ENCODE measurements around the gene COX20. TPM values are rescaled to one million over a fixed set of nuclear protein-coding genes. Genes with fewer than 3 reads are reported as not detected.

COX20 gene
- total and polyA plus RNA-seq, 3 donors from 2014 or later, result 41.6 to 60.6 (median 52.3) TPM

DNA sequence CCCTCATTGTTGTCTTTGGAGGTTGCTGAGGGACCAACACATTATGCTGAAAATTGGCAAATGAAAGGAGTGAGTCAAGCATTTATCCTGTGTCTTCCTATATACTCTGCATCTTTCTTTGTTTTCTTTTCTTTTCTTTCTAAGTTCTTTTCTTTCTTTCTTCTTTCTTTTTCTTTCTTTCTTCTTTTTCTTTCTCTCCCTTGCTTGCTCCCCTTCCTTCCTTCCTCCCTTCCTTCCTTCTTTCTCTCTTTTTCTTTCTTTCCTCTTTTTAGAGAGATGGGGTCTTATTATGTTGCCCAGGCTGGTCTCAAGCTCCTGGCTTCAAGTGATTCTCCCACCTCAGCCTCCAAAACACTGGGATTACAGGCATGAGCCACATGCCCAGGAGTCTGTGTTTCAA, 28.3 kb upstream of the COX20 start:
- no peaks in the 10 kb centered on the region for H3K27me3 ChIP-seq
- DNase-seq, result no peak
- no peak overlapping the region for H3K4me3 ChIP-seq
- no peak overlapping the region for H3K27ac ChIP-seq
- no peaks in the 10 kb centered on the region for H3K36me3 ChIP-seq (ENCODE audit: low read depth, missing control alignments)
- H3K9me3 ChIP-seq, result no peaks in the 10 kb centered on the region
- H3K4me1 ChIP-seq, result no peaks in the 10 kb centered on the region
- TF ChIP-seq CTCF (IDR thresholded peaks at IDR 0.05) (no peak), POLR2A (IDR thresholded peaks at IDR 0.05) (no peak)
- intact Hi-C loops (cut with DNase I; ENCODE audit: low total_unique reads), result no loop called here

- 82 to 91% methylated on average over 22 of the region's 22 CpGs for WGBS, 2 donors
- intact Hi-C loops (cut with DNase I; ENCODE audit: low total_unique reads), result no loop called here
- TF ChIP-seq CTCF (IDR thresholded peaks at IDR 0.05) (no peak), POLR2A (IDR thresholded peaks at IDR 0.05) (no peak)
Observed at GRCh38 chr1:244810221-244810620, 25.2 kb upstream of the COX20 start.

GRCh38 chr1:244813327-244813726, 22.1 kb upstream of the COX20 start:
- Histone ChIP-seq H3K4me3 (no peak overlapping the region), H3K4me1 (no peaks in the 10 kb centered on the region), H3K9me3 (no peaks in the 10 kb centered on the region), H3K27me3 (no peaks in the 10 kb centered on the region), H3K36me3 (ENCODE audit: low read depth, missing control alignments) (no peaks in the 10 kb centered on the region), H3K27ac (no peak overlapping the region)
- TF ChIP-seq CTCF (IDR thresholded peaks at IDR 0.05), result no peak
- TF ChIP-seq POLR2A (IDR thresholded peaks at IDR 0.05), result no peak
- 85 to 88% methylated on average over 6 of the region's 6 CpGs for WGBS, 2 donors
- intact Hi-C loops (cut with DNase I; ENCODE audit: low total_unique reads), result no loop called here
- DNase-seq, result no peak

More at GRCh38 chr1:244810221-244810620, 25.2 kb upstream of the COX20 start:
- Histone ChIP-seq H3K4me1 (no peaks in the 10 kb centered on the region), H3K36me3 (ENCODE audit: low read depth, missing control alignments) (no peaks in the 10 kb centered on the region), H3K27me3 (no peaks in the 10 kb centered on the region), H3K9me3 (no peaks in the 10 kb centered on the region), H3K27ac (no peak overlapping the region), H3K4me3 (no peak overlapping the region)
- no peak for DNase-seq

GRCh38 chr1:244815600-244816099, 19.8 kb upstream of the COX20 start:
- Histone ChIP-seq H3K27me3 (no peaks in the 10 kb centered on the region), H3K36me3 (ENCODE audit: low read depth, missing control alignments) (no peaks in the 10 kb centered on the region), H3K4me1 (no peaks in the 10 kb centered on the region), H3K9me3 (no peaks in the 10 kb centered on the region), H3K27ac (no peak overlapping the region), H3K4me3 (no peak overlapping the region)
- no peak for DNase-seq
- intact Hi-C loops (cut with DNase I; ENCODE audit: low total_unique reads), result no loop called here
- WGBS, 2 donors, result 60 to 62% methylated on average over 15 of the region's 15 CpGs
- TF ChIP-seq POLR2A (IDR thresholded peaks at IDR 0.05), result no peak
- no peak for TF ChIP-seq CTCF (IDR thresholded peaks at IDR 0.05)

GRCh38 chr1:244817415-244817894, 18.0 kb upstream of the COX20 start:
- no peak overlapping the region for H3K4me3 ChIP-seq
- no peak overlapping the region for H3K27ac ChIP-seq
- TF ChIP-seq CTCF (IDR thresholded peaks at IDR 0.05) (no peak), POLR2A (IDR thresholded peaks at IDR 0.05) (no peak)
- H3K4me1 ChIP-seq, result no peaks in the 10 kb centered on the region
- no peaks in the 10 kb centered on the region for H3K36me3 ChIP-seq (ENCODE audit: low read depth, missing control alignments)
- intact Hi-C loops (cut with DNase I; ENCODE audit: low total_unique reads), result no loop called here
- DNase-seq, result no peak
- H3K27me3 ChIP-seq, result no peaks in the 10 kb centered on the region
- H3K9me3 ChIP-seq, result no peaks in the 10 kb centered on the region
- WGBS, 2 donors, result 64 to 68% methylated on average over 12 of the region's 12 CpGs
